ENCODE data around the gene PRCD.

PRCD gene

DNA sequence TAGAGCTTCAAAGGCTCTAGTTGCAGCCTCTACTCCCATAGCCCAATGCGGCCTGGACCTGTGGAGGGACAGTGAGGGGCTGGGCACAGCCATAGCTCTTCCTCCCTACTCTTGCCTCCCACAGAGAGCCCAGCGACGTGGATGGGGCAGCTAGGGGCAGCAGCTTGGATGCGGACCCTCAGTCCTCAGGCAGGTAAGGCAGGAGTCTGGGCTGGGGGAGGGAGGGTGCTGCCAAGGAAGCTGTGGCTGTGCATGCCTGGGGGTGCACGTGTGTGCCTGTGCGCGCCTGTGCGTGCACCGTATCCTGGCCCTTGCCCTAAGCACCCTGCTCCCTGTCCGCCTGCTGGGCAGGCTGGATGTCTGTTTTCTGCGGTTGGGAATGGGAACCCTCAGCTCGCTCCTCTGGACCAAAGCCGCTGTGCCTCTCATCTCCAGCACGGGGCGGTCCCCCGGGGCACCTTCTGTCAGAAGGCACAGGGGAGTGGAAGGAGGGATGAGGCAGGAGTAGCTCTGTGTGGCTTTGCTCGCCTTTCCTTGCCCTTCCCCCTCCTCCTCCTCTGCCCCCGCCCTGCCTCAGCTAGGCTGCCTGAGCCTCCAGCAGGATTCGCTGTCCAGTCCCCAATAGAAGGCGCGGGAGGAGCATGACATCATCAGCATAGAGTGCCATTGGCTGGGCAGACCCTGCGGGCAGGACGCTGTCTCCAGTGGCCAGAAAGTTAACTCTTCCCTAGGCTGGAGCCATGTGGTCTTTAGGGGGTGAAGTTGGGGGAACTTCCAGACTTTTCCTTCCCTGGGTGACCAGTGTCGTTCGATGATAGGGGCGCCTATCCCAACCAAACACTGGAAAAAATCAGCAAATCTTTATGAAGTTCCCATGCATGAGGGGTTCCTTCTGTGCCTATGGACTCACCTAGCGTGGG lies 797 bp downstream of the PRCD start:
- peak in 1 of 3 experiments; percentile 32 for DNase-seq (ENCODE audit: low read depth in 3 of 3)

DNA sequence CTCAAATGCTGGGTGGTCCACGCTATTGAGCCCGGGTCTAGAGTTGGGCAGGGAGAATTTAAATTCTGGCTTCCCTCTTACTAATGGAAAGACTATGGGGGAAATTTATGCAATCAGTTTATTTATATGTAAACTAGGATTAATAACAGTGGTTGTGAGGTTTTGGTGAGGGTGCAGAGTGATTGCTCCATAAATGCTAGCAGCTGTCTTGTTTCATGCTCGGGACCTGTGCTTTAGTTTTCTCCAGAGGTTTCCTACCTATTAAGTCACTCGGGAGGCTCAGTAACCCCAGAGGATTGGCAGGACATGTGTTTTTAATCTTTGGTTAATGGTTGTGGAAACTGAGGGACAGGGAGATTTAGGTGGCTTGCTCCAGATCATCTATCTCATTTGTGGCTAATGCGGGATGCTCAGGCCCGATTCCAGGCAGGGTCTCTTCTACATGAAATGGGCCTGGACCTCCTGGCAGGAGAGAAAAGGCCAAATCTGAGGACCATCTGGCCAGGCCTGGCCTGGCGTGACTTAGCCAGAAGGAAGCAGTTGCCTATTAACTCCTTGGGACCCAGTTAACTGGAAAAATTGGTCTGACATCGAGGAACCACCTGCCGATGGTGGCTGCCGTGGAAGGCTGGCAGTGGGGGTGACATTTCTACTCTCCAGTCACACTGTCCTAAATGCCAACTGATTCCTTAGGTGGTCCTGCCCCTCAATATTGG lies 2.1 kb downstream of the PRCD start:
- DNase-seq (ENCODE audit: low read depth in 3 of 3), result no peak

DNA sequence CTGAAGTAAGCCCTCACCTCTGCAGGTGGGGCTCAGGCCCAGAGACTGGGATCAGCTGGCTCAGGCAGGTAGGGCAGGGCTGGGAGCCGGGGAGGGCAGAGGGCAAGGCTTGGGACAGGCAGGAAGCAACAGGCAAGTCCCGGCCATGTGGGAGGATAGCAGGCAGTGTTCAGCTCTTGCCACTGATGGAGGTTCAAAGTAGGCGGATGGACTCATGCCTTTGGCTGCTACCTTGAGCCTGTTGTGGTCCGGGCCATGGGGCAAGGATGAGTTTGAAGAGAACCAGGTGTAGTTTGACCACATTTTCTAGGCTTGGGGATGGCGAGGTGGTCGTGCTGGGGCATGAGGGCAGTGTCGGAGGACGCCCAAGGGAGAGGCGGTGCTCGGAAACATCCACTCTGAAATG lies 2.7 kb downstream of the PRCD start:
- no peak for DNase-seq (ENCODE audit: low read depth in 3 of 3)

DNA sequence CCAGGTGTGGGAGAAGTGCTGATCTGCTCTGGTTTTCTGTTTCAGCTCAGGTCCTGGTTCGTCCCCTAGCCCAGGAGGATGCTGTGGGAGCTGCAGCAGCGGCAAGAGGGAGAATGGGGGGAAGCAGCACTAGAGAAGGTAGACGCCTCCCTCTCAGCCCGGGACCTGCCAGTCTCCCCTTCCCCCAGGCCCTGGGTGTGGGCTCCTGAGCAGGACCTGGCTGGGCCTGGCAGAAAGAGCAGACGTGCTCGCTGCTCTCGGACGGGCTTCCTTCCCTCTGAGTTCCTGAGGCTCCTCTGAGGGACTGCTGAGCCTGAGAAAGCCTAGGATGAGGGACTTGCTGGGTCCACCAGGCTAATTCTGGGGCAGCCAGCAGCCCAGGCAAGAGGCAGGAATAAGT lies 3.1 kb downstream of the PRCD start:
- no peak for DNase-seq (ENCODE audit: low read depth in 3 of 3)

DNA sequence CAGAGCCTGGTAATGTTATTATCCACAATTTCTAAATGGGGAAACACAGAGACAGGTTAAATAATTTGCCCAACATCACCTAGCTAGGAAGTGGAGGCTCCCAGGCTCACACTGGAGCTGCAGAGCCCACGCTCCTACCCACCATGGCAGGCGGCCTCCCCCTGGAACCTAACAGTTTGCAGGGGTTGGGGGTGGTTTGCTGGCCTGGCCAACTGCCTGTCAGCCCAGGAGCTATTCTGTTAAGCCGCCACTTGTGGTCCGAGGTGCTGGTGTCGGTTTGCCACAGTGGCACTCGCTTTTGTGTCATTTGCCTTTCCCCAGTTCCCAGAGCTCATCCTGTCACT lies 3.6 kb downstream of the PRCD start:
- no peak for DNase-seq (ENCODE audit: low read depth in 3 of 3)

DNA sequence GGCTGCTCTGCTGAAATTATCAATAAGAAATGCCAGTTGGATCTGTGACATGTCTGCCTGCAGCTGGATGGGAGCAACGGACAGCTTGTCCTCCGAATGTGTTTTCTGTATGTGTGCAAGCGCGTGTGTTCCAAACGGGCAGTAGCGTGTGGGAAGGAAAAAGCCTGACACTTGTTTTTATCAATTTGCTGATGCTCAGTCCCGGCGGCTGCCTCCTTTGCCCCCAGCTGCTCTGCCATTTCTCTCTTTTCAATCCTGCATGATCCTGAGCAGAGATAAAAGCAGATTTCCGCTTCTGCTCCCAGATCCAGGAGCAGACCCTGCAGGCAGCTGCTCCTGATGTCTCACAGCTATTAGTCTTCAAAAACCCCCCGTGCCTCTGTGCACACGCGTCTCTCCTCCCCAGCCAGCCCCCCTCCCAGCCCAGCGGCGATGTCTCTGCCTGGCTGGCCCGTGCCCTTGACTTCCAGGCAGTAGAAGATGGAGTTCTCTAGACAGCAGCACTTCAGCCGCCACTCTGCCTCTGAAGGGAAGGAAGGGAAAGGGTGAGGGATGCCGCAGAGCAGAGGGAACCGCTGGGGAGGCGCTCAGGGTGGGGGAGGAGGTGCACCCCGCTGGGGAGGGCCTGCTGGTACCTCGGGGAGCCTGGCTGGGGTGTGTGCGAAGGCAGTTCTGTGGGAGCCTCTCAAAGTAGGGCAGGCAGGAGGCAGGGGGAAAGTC lies 4.1 kb downstream of the PRCD start:
- no peak for DNase-seq (ENCODE audit: low read depth in 3 of 3)

DNA sequence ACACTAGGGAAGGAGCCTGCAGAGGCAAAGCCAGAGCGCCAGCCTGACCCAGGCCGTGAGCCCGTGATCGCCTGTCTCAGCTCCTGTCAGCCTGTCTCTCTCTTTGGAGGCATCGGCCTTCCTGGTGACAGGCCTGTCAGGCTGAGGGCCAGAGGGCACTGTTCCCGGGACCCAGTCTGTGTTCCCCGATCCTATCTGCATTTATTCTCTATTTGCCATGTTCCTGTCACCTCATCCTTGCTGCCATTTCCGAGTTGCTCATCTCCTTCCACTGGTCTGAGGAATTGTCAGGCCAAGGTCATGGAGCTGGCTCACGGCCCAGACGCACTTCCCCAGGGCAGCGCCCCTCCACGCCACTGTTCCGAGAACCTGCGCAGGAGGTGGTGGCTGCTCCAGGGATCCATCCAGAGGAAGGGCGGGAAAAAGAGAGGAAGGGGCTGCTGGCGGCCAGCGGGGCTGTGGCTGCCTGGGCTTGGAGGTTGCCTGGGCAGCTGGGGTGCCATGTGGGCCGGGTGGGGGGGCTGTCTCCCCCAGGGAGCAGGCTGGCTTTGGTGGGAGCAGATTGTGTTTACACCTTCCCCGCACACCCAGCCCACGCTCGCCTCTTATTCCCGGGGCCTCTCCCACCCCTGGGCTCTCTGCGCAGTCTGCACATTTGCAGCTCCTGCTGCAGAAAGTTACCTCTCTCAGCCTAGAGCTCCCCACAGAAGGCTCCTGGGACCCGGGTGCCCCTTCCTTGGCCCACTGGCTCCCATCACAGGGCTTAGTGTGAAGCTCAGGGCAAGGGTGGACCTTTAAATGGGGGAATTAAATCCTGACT lies 4.9 kb downstream of the PRCD start:
- DNase-seq (ENCODE audit: low read depth in 3 of 3), result no peak

DNA sequence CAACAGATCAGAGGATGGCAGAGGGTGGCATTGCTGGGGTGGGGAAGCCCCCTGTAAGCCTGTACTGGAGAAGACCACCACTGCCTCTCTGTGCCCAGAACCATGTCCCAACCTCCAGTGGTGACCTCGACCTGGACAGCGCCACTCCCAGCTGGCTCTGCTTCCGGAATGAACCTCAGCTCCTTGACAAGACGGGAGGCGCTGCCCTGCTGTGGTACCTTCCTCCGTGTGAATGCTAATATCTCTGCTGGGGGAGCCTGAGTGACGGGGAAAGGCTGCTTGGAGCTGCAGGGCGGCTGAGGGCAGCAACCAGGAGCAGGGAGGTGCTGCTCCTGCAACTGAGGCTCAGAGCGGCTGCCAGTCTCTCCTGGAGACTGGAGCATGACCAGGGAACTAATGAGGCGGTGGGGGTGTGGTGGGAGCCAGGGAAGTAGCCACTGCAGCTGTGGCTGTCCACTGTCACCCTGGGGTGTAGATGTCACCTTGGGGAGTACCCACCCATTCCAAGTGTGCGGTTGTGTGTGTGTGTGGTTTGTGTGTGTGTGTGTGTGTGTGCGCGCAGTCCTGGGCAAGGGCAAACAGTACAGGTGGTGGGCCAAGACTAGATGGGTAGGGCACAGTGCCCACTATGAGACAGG lies 6.2 kb downstream of the PRCD start:
- DNase-seq (ENCODE audit: low read depth in 3 of 3), result no peak

DNA sequence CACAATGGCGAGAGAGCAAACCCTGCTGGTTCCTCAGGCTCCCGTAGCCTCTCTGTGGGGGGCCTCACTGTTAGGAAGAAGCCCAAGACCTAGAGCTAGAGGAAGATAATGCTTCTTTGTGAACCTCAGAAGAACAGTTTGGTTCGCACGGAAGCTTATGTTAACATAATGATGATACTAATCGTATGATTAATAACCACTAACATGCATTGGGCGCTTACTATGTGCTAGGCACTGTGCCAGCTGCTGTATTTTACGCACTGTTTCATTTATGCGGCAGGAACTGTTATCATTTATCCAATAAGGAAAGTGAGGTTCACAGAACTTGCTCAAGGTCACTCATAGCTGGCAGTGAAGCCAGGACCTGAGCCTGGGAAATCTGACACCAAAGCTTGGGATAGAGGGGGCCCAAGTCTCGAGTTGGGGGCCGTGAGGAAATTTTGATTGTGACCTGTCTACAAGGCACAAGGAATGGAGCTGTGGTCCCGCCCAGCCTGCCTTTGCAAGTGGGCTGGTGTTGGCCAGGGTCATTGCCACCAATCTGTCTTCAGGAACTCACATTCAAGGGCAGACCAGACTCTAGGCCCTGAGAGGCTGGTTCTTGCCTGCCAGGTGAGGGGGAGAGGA lies 6.8 kb downstream of the PRCD start:
- no peak for DNase-seq (ENCODE audit: low read depth in 3 of 3)

DNA sequence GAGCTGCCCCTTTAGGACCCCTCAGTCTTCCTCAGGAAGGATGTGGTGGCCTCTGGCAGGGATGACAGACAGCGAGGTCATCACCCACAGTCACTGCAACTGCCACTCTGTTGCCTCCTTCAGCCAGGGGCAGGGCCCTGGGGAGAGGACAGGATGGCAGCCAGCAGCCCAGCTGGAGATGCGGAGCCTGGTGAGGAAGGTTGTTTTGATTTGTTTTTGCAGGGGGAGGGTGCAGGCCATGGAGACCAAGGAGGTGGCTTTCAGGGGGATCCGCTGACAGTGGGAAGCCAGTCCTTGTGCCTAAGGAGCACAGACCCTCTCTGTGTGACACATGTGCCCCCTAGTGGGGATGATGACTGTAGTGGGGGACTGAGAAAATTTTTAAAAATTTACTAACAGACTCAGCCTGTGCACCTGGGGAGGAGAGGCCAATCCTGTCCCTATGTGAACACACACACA lies 7.4 kb downstream of the PRCD start:
- DNase-seq (ENCODE audit: low read depth in 3 of 3), result no peak

DNA sequence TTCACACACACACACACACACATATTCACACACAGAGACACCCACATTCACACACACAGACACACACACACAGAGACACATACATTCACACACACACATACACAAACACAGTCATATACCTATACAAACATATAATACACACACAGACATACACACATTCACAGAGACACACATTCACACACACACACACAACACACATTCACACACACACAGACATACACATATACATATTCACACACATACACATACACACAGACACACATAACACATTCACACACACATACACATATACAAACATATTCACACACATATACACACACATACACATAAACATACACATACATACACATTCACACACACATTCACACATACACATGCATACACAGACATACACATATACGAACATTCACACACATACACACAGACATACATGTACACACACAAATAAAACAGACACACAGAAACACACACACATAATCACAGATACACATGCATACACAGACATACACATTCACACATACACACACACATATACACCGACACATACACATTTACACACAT lies 7.9 kb downstream of the PRCD start:
- DNase-seq (ENCODE audit: low read depth in 3 of 3), result no peak

DNA sequence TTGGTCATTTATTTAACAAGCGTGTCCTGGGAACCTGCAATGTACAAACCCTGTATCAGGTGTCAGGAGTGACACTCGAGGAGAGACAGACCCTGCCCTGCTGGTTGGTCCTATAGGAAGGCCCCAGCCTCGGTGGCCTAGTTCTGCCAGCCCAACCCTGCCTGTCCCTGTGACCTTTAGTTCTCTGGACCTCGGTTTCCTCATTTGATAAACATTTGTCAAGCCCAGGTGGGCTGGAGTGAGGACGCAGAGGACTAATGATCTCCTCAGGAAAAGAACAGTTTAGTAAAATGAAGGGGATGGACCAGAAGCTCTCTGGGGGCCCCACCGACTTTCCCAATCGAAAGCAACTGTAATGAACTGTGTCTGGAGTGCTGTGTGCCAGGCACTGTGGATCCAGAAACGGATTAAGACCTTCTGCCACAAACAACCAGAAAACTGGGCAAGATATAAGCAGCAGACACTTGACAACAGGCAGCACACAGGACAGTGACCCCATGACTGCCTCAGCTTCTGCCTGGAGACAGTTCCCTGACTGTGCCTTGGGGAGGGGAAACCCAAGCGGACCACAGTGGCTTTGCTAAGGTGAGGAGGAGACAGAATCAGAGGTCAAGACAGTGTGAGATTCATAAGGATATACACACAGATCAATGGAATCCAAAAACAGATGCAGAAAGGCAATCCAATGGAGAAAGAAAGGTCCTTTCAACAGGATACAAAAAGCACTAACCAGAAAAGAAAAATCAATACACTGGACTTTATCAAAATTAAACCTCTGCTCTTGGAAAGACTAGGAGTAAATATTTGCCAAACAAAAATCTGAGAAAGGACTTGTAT lies 8.8 kb downstream of the PRCD start:
- DNase-seq (ENCODE audit: low read depth in 3 of 3), result no peak

DNA sequence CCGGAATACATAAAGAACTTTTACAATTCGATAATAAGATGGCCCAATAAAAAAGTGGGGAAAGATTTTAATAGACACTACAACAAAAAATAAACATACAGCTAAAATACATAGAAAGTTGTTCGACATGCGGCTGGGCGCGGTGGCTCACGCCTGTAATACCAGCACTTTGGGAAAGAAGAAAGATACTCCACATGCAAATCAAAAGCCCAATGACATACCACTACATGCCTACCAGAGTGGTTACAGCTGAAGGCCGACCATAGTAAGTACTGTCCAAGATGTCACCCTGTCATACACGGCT lies 9.3 kb downstream of the PRCD start:
- DNase-seq (ENCODE audit: low read depth in 3 of 3), result no peak

DNA sequence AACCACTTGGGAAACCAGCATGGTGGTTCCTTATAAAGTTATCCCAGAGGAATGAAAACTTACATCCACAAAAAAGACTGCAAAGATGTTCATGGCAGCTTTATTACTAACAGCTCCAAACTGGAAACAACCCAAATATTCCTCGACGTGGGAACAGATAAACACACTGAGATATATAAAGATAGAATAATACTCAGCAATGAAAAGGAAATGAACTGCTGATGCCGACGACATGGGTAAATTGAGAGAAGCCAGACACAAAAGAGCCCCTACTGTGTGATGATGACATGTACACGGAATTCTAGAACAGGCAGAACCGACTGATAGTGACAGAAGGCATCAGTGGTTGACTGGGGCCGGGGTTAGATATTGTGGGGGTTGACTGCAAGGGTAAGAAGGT lies 9.7 kb downstream of the PRCD start:
- DNase-seq (ENCODE audit: low read depth in 3 of 3), result no peak

DNA sequence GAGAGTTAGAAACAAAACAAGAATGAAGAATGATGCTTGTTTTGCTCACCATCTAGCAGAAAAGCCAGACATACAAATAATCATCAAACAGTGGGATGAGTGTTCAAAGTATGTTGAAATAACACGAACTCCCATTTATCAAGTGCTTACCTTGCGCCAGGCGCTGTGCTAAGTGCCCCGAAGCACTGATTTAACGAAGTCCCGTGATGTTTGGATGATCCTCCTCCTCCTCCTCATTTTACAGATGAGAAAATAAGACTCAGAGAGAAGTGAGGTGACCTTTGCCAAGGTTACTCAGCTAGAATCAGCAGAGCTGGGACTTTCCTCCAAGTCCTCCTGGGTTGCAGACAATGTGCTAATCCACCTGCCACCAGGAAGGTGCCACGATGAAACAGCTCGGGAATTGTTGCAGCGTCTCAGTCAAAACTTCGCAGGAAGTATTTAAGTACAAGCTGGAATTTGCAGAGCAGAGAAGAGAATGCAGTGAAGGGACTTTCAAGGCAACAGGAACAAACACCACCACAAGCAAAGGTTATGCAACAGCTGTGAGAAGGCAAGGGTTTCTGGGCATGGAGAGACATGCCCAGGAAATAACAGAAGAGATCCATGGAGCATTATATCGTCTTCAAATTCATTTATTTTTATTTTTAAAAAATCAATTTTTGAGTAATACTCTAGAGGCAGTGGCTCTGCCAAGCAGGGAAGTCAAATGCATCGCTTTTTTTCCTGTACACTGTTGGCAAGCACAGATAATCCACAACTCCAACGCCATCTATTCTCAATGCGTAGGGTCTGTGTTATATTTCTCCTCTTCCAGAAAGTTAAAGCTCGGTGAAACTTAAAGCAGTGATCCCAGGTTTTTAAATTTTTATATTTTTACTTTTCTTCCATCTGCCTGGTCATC lies 11.1 kb downstream of the PRCD start:
- DNase-seq (ENCODE audit: low read depth in 3 of 3), result no peak

DNA sequence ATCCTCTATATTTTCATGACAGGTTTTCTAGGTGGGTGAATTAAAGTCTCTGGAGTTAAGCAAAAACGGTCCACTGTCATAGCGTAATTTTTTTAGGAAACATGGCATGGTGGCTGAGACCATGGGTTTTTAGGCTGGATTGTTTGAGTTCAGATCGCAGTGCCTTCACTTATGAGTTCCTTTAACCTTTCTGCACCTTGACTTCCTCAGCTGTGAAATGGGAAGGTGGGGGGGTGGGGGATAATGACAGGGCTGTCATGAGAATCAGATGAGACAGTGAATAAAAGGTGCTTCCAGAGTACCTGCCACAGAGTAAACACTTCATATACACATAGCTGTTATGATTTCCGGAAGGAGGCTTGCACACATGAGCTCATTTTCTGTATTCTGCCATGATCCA lies 11.8 kb downstream of the PRCD start:
- no peak for DNase-seq (ENCODE audit: low read depth in 3 of 3)

DNA sequence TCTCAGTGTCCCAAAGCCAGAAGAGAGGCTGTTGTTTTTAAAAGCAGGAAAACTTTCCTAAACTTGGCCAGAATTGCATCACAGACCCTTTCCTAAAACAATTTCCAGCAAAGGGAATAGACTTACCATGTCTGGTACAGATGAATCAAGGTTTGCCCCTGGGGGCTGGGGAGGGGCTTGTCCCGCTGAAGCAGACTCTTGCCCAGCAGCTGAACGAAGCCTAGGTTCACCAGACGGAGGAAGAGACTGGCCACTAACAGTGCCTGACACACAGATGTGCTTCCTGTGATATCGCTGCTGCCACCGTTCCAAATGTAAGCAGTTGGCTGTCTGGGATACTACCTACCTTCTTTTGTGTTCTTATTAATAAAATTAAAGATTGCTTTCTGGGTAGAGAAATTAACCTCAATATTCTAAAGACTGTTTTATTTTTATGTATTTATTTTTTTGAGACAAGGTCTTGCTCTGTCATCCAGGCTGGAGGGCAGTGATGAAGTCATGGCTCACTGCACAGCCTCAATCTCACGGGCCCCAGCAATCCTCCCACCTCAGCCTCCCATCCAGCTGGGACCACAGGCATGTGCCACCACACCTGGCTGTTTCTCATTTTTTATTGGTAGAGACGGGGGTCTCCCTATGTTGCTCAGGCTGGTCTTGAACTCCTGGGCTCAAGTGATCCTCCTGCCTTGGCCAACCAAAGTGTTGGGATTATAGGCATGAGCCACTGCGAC lies 13.5 kb downstream of the PRCD start:
- DNase-seq (ENCODE audit: low read depth in 3 of 3), result no peak

DNA sequence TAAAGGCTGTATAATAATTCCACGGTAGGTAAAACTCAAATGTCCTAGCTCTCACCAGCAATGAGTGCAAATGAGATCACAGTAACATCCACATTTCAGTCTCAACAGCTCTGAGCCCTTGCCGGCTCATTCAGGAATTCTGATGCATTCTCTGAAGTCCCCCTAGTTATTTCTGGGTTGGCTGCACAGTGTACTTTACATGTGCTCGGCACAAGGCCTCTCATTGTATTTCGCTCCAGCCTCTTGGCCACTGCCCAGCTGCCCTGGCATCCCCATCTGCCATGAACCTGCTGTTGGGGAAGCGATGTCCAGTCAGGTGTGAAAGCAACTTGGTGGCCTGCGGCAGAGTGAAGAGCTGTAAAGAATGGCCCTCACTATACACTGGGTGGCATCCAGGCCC lies 14.3 kb downstream of the PRCD start:
- no peak for DNase-seq (ENCODE audit: low read depth in 3 of 3)
